Panc1 (cell line): ENCODE measurements around the gene TLCD3B. TPM values are rescaled to one million over a fixed set of nuclear protein-coding genes. Genes with fewer than 3 reads are reported as not detected.

Source experiments
- ATAC-seq: fragments of 200-7000 bp; cut with Tn5 transposase; 2 replicates; pipeline ENCODE4 v1.9.1; 2020; ENCODE audit warnings: mild to moderate bottlenecking, moderate library complexity
- BruUV-seq: library from RNA; stranded (reverse); fragments of 400-500 nt; replicated peaks from 2 replicates; lab custom pipeline; 2021; lab: Mats Ljungman, UMichigan
- CTCF ChIA-PET: fragments of 300-600 bp; sonication (Branson Sonifier 250); formaldehyde crosslinking; loops from one replicate; lab custom pipeline; 2022; ENCODE audit warnings: antibody characterized with exemption; lab: Charles Lee
- POLR2A ChIA-PET: fragments of 300-600 bp; sonication (Branson Sonifier 250); formaldehyde crosslinking; loops from one replicate; lab custom pipeline; 2022; ENCODE audit warnings: antibody characterized with exemption; lab: Charles Lee
- DNase-seq: peaks from one replicate; pipeline ENCODE4 v3.0.0-alpha.2; 2010; ENCODE audit warnings: low read depth, low spot score
- H3K27ac ChIP-seq: 2 replicates; pipeline ENCODE4 v1.5.1; 2011; ENCODE audit warnings: mild to moderate bottlenecking, low read length, inconsistent platforms
- H3K27me3 ChIP-seq: fragments of 200-500 bp; sonication (Bioruptor generic); 2 replicates; pipeline ENCODE4 v1.6.0; 2014; ENCODE audit warnings: low read length, inconsistent platforms; ENCODE audit not compliant: control insufficient read depth, insufficient read depth
- H3K36me3 ChIP-seq: fragments of 200-500 bp; sonication (Bioruptor generic); 2 replicates; pipeline ENCODE4 v1.5.1; 2014; ENCODE audit warnings: inconsistent platforms, mild to moderate bottlenecking, low read length, moderate library complexity; ENCODE audit not compliant: control insufficient read depth, insufficient read depth
- H3K4me1 ChIP-seq: 2 replicates; pipeline ENCODE4 v1.5.1; 2011; ENCODE audit warnings: inconsistent platforms, mild to moderate bottlenecking, low read length, moderate library complexity; ENCODE audit not compliant: control insufficient read depth, insufficient read depth
- H3K4me3 ChIP-seq, 2 experiments: 2 replicates each; pipeline ENCODE4 v1.5.1; 2011 to 2012; ENCODE audit warnings: low read depth in 2 of 2, low read length in 2 of 2, mild to moderate bottlenecking in 2 of 2, inconsistent platforms in 1 of 2, moderate library complexity in 1 of 2
- H3K9me3 ChIP-seq: fragments of 200-500 bp; sonication (Bioruptor generic); 2 replicates; pipeline ENCODE4 v1.5.1; 2014; ENCODE audit warnings: low read depth, mild to moderate bottlenecking, inconsistent platforms, low read length, moderate library complexity; ENCODE audit not compliant: control insufficient read depth, insufficient read depth
- CTCF ChIP-seq: fragments of 450-650 bp; IDR thresholded peaks from 2 replicates; pipeline ENCODE4 v1.5.1; 2017; ENCODE audit warnings: mild to moderate bottlenecking
- POLR2AphosphoS5 ChIP-seq: IDR thresholded peaks from 2 replicates; pipeline ENCODE4 v1.6.1; 2012; ENCODE audit warnings: mild to moderate bottlenecking, low read depth, low read length, moderate library complexity
- REST ChIP-seq, 2 experiments: IDR thresholded peaks; 2 replicates each; pipeline ENCODE4 v1.6.1; 2011 to 2012; ENCODE audit warnings: low read depth in 2 of 2, control low read depth in 1 of 2, low read length in 1 of 2, mild to moderate bottlenecking in 1 of 2, moderate library complexity in 1 of 2; ENCODE audit not compliant: insufficient read depth in 1 of 2
- SIN3A ChIP-seq: IDR thresholded peaks from 2 replicates; pipeline ENCODE4 v1.6.1; 2012; ENCODE audit warnings: low read depth, mild to moderate bottlenecking, low read length, moderate library complexity, borderline replicate concordance; ENCODE audit not compliant: insufficient read depth
- TCF7L2 ChIP-seq: IDR thresholded peaks from 2 replicates; pipeline ENCODE4 v1.6.1; 2011; ENCODE audit warnings: mild to moderate bottlenecking, low read depth, low read length, inconsistent platforms
- in situ Hi-C: cut with HindIII; loops from 2 replicates; pipeline ENCODE4 v1.10.0; 2016; ENCODE audit warnings: low sequenced_read_pairs, low pct_unique_long_range_greater_than_20kb
- intact Hi-C: fragments of 100-400 bp; cut with micrococcal nuclease; formaldehyde crosslinking; loops from one replicate; pipeline ENCODE4 v1.10.0; 2022; ENCODE audit not compliant: unreplicated experiment
- total RNA-seq: library from RNA; stranded (reverse); gene quantifications from one replicate; pipeline ENCODE4 v1.2.1, GENCODE V29; 2021; ENCODE audit not compliant: unreplicated experiment

The TLCD3B gene
- total RNA-seq, 1 experiment from 2014 or later: 3.5 TPM

- no peaks in the 10 kb centered on the region for H3K27me3 ChIP-seq
- in situ Hi-C loops (no loop called here), intact Hi-C loops (no loop called here)
- H3K27ac ChIP-seq: no peak overlapping the region
- DNase-seq: no peak
- H3K36me3 ChIP-seq: no peaks in the 10 kb centered on the region
- no peak for ATAC-seq
- H3K9me3 ChIP-seq: no peaks in the 10 kb centered on the region
- H3K4me1 ChIP-seq: 0 out of 2 replicates have a peak, but pooled peaks cover 3% of the 10 kb centered on the region
- TF ChIP-seq TCF7L2 (no peak), SIN3A (no peak), REST (IDR thresholded peaks at IDR 0.05; ENCODE audit: insufficient read depth in 1 of 2, low read depth in 2 of 2, low read length in 1 of 2) (no peak), POLR2AphosphoS5 (no peak), CTCF (no peak)
- BruUV-seq: no TSS peak
- ChIA-PET POLR2A (no interaction called here), CTCF (no interaction called here)
- no peak overlapping the region for H3K4me3 ChIP-seq
Measured at GRCh38 chr16:30003670-30004423, 27.2 kb downstream of the TLCD3B start.

- intact Hi-C loops (no loop called here), in situ Hi-C loops (no loop called here)
- ChIA-PET CTCF (no interaction called here), POLR2A (no interaction called here)
- no peaks in the 10 kb centered on the region for H3K9me3 ChIP-seq
- no peaks in the 10 kb centered on the region; the same call in 1 of the 2 replicates for H3K36me3 ChIP-seq
- ATAC-seq (no peak), DNase-seq (no peak)
- H3K4me3 ChIP-seq: no peak overlapping the region
- no TSS peak for BruUV-seq
- TF ChIP-seq POLR2AphosphoS5 (no peak), CTCF (no peak), TCF7L2 (no peak), SIN3A (no peak), REST (IDR thresholded peaks at IDR 0.05; ENCODE audit: insufficient read depth in 1 of 2, low read depth in 2 of 2, low read length in 1 of 2) (no peak)
- H3K27ac ChIP-seq: no peak overlapping the region
- 0 out of 2 replicates have a peak, but pooled peaks cover 3% of the 10 kb centered on the region for H3K4me1 ChIP-seq
- H3K27me3 ChIP-seq: no peaks in the 10 kb centered on the region
Measured at GRCh38 chr16:30002614-30003346, 28.3 kb downstream of the TLCD3B start.
